ENCODE measurements around the gene REP15.
A peak's percentile ranks its signal among the peaks of the same experiment; 100 is the strongest.

The REP15 gene

DNA sequence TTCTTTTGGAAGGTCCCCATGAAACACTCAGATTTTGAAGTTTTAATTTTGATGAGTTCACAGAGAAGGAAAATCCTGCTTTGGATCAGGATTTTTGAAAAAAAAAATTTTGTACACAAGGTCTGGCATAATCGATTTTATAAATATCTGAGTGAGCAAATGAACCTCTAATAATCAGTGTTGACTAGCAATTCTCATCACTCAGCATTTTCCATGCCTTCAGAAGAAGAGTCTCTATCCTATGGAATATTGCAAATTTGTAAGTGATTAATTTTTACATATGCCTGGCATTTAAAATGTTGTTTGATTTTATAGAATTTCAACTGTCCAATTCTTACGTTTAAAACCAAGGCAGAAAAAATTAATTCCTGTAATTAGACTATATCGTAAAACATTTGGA lies 30.5 kb upstream of the REP15 start:
- DNase-seq (ENCODE audit: low read depth) = no peak
- H3K4me3 ChIP-seq (ENCODE audit: control insufficient read depth, low read depth, low read length) = no peak overlapping the region
- TF ChIP-seq, protein P1, sequence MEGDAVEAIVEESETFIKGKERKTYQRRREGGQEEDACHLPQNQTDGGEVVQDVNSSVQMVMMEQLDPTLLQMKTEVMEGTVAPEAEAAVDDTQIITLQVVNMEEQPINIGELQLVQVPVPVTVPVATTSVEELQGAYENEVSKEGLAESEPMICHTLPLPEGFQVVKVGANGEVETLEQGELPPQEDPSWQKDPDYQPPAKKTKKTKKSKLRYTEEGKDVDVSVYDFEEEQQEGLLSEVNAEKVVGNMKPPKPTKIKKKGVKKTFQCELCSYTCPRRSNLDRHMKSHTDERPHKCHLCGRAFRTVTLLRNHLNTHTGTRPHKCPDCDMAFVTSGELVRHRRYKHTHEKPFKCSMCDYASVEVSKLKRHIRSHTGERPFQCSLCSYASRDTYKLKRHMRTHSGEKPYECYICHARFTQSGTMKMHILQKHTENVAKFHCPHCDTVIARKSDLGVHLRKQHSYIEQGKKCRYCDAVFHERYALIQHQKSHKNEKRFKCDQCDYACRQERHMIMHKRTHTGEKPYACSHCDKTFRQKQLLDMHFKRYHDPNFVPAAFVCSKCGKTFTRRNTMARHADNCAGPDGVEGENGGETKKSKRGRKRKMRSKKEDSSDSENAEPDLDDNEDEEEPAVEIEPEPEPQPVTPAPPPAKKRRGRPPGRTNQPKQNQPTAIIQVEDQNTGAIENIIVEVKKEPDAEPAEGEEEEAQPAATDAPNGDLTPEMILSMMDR (conservative IDR thresholded peaks at IDR 0.05; ENCODE audit: control insufficient read depth, insufficient read depth, low read depth, low read length) = no peak

DNA sequence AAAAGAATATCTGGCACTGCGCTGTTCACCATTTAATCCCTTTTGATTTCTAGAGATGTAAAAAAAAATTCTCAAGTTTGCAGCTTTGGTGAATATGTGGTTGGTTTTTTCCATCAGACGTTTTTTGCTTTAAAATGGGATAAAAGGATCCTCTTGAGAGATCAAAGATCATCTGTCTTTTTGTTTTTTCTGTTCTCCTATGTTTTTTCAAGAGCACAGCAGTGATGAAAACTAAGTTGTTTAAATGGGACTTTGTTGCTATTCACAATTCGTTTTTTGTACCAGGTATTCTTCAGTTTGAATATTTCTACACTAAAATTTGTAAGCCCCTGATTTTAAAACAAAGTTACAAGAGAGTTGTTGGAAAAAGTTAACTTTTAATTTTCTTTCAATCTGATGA lies 29.7 kb upstream of the REP15 start:
- DNase-seq (ENCODE audit: low read depth) = no peak
- TF ChIP-seq, protein P1 (conservative IDR thresholded peaks at IDR 0.05; ENCODE audit: control insufficient read depth, insufficient read depth, low read depth, low read length) = no peak

DNA sequence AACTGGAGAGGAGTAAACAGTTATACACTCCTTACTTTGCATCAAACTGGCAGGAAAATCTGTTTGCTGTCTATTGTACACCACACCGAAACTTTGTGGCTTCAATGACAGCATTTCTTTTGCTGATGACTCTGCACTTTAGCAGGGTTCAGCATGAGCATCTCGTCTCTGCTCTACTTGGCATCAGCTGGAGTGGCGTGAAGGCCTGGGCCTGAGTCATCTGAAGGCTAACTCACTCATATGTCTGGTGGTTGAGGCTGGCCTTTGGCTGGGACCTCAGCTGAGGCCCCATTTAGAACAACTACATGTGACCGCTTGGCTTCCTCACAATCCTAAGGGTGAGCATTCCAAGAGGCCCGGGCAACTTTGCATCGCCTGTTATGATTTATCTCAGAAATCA lies 28.7 kb upstream of the REP15 start:
- DNase-seq (ENCODE audit: low read depth) = peak; percentile 97
- TF ChIP-seq, protein P1 (conservative IDR thresholded peaks at IDR 0.05; ENCODE audit: control insufficient read depth, insufficient read depth, low read depth, low read length) = no peak

More for the DNA sequence above, 29.7 kb upstream of the REP15 start:
- no peak overlapping the region for H3K4me3 ChIP-seq (ENCODE audit: control insufficient read depth, low read depth, low read length)

DNA sequence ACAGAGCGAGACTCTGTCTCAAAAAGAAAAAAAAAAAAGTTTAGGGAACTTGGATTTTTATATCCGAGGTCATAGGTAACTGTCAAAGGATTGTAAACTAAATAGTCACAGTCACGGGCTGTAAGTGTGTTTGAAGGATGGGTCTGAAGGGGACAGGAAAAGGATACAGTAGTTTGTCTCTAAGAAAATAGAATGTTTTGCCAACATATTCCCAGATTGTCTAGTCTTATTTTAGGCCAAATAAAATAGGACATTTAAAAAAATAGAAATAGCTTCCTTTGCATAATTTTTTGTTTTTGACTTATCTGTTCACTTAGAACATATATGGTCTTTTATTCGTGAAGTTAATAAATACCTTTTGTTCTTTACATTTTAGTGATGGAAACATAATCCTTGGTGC lies 24.2 kb upstream of the REP15 start:
- no peak for DNase-seq (ENCODE audit: low read depth)
- TF ChIP-seq, protein P1 (conservative IDR thresholded peaks at IDR 0.05; ENCODE audit: control insufficient read depth, insufficient read depth, low read depth, low read length) = no peak

More for the DNA sequence above, 28.7 kb upstream of the REP15 start:
- H3K4me3 ChIP-seq (ENCODE audit: control insufficient read depth, low read depth, low read length) = no peak overlapping the region

DNA sequence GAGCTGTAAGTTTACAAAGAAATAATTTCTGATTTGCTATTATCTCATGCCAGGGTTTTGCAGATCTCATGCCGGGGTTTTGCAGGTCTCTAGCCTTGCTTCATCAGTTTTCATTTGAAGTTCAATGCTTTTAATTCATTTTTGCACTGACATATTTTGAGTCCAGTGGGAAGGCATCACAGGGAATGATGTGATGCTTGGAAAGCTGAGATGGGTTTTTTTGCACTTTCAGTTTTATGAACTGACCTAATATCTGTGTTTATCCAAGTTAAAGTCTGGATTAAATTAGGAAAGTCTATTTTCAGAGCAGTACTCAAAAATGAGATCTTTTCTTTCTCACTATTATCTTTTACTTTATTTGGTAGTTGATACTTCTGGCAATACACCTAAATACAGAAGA lies 23.6 kb upstream of the REP15 start:
- TF ChIP-seq, protein P1 (conservative IDR thresholded peaks at IDR 0.05; ENCODE audit: control insufficient read depth, insufficient read depth, low read depth, low read length) = no peak
- no peak for DNase-seq (ENCODE audit: low read depth)
- H3K4me3 ChIP-seq (ENCODE audit: control insufficient read depth, low read depth, low read length) = no peak overlapping the region

More for the DNA sequence above, 24.2 kb upstream of the REP15 start:
- no peak overlapping the region for H3K4me3 ChIP-seq (ENCODE audit: control insufficient read depth, low read depth, low read length)

DNA sequence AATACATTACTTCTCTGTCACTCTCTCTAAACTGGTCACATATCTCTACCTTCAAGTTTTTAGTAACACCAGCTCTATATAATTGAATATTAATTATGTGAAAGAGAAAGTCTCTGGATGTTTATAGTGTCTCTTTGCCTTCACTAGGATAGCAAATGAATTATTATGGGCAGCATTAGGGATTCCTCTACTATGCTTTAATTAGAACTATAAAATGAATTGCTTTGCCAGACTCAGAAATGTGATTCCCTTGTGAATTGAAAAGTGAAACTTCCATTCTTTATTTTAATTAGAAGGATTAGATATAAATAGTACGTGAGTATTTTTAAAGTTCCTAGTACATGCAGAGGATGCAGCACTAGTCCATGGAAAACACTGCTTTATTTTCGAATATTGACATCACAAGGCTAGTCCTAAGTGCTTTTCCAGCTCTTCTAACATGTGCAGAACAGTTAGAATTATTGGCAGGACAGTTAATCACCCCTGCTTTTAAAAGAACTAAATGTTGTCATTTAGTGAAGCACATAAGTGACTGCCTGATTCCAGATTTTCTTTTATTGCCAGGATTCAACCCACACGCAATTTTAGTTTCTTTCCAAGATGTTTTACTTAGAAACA lies 23.0 kb upstream of the REP15 start:
- TF ChIP-seq, protein P1 (conservative IDR thresholded peaks at IDR 0.05; ENCODE audit: control insufficient read depth, insufficient read depth, low read depth, low read length) = no peak
- no peak for DNase-seq (ENCODE audit: low read depth)
- no peak overlapping the region for H3K4me3 ChIP-seq (ENCODE audit: control insufficient read depth, low read depth, low read length)

DNA sequence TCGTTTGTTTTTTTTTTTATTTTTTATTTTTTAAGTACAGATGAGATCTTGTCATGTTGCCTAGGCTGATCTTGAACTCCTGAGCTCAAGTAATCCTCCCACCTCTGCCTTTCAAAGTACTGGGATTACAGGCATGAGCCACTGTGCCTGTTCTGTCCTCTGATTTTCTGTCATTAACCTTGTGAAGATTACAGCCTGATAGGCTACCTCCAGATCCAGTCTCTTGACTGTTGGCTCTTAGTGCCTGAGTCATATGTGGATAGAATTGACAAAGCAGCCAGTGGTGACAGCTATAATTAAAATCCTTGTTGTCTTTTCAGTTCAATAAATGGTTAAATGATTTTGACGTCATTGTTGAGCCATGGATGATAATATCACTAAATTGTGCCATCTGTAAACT lies 21.3 kb upstream of the REP15 start:
- TF ChIP-seq, protein P1 (conservative IDR thresholded peaks at IDR 0.05; ENCODE audit: control insufficient read depth, insufficient read depth, low read depth, low read length) = no peak
- H3K4me3 ChIP-seq (ENCODE audit: control insufficient read depth, low read depth, low read length) = no peak overlapping the region
- no peak for DNase-seq (ENCODE audit: low read depth)

Measured in fibroblast of mammary gland (primary cell).